ENCODE results near the gene PEX14. TPM values are rescaled to one million over a fixed set of nuclear protein-coding genes. Genes with fewer than 3 reads are reported as not detected.

Gene PEX14
- total and polyA plus RNA-seq, 2 donors (not counting 3 experiments of a cell fraction or from before 2014, with no cell fraction given) = 19.5 to 26.5 TPM

GRCh38 chr1:10511494-10511885 lies 36.7 kb downstream of the PEX14 start:
- CTCF ChIA-PET = interaction anchor here (0.7 to 7.5 kb wide), 9 partner anchors 9 to 399 kb away, joined by 3 to 132 read pairs (median 4); partner anchors contain the start of gene KIF1B
- H4K20me1 ChIP-seq (replicated peaks; ENCODE audit: control insufficient read depth, extremely low read depth, insufficient read depth, low read length) = no peaks in the 10 kb centered on the region
- no peaks in the 10 kb centered on the region for H3K36me3 ChIP-seq (ENCODE audit: control insufficient read depth in 2 of 2, extremely low read depth in 1 of 2, insufficient read depth in 2 of 2, low read length in 2 of 2)
- FAIRE-seq = no peak
- H3K27me3 ChIP-seq (ENCODE audit: control insufficient read depth in 2 of 2, insufficient read depth in 2 of 2, low read length in 2 of 2) = no peaks in the 10 kb centered on the region
- DNase-seq (ENCODE audit: low read depth, low spot score) = no peak
- BruUV-seq (replicated peaks) = TSS peak; percentile 58
- no peaks in the 10 kb centered on the region for H3K9me3 ChIP-seq (replicated peaks; ENCODE audit: control insufficient read depth, insufficient read depth, low read length)
- H3K4me1 ChIP-seq (ENCODE audit: control insufficient read depth, extremely low read depth, insufficient read depth, low read length) = peaks cover 28% of the 10 kb centered on the region
- dilution Hi-C loops (cut with MboI; ENCODE audit: extremely low pct_ligation_motif_present, low sequenced_read_pairs) (no loop called here), intact Hi-C loops (cut with micrococcal nuclease) (loop anchor here (1.0 to 5.0 kb wide), 4 partner anchors 17 to 356 kb away; no protein-coding TSS in a partner anchor)
- H3K9me1 ChIP-seq (replicated peaks; ENCODE audit: control insufficient read depth, extremely low read depth, insufficient read depth, low read length) = no peaks in the 10 kb centered on the region
- peaks cover 38% of the 10 kb centered on the region for H3K79me2 ChIP-seq (ENCODE audit: control insufficient read depth, insufficient read depth, low read length)
- H2AFZ ChIP-seq (ENCODE audit: low read depth, low read length) = no peak overlapping the region
- peak overlapping the region; percentile 71 for H3K4me2 ChIP-seq (ENCODE audit: insufficient read depth, low read length)
- peak overlapping the region; percentile 72 for H3K27ac ChIP-seq (ENCODE audit: insufficient read depth, low read depth, low read length)
- POLR2A ChIA-PET = no interaction called here
- peak overlapping the region; percentile 7 for H3K9ac ChIP-seq (replicated peaks; ENCODE audit: extremely low read depth, insufficient read depth, low read length)
- TF ChIP-seq POLR2AphosphoS5 (IDR thresholded peaks at IDR 0.05; ENCODE audit: insufficient read depth, low read depth, low read length) = no peak
- TF ChIP-seq FOS (IDR thresholded peaks at IDR 0.05; ENCODE audit: borderline replicate concordance, insufficient read depth, low read length) = no peak
- TF ChIP-seq EZH2 (IDR thresholded peaks at IDR 0.05; ENCODE audit: borderline replicate concordance, low read depth, low read length, severe bottlenecking) = no peak
- TF ChIP-seq CTCF (IDR thresholded peaks at IDR 0.05; ENCODE audit: extremely low read depth in 1 of 2, insufficient read depth in 1 of 2, low read depth in 1 of 2, low read length in 2 of 2) = no peak
- TF ChIP-seq MAX (IDR thresholded peaks at IDR 0.05; ENCODE audit: insufficient read depth, insufficient read length) = no peak
- TF ChIP-seq POLR2A (IDR thresholded peaks at IDR 0.05; ENCODE audit: low read depth, low read length) = no peak
- TF ChIP-seq MYC (IDR thresholded peaks at IDR 0.05; ENCODE audit: low read depth, low read length) = no peak
- no peak for TF ChIP-seq GATA2 (IDR thresholded peaks at IDR 0.05; ENCODE audit: insufficient read depth, insufficient read length, low read depth, low read length)
- no peak for TF ChIP-seq JUN (IDR thresholded peaks at IDR 0.05; ENCODE audit: borderline replicate concordance, insufficient read depth, insufficient read length, low read depth)
- no peak overlapping the region for H3K4me3 ChIP-seq (replicated peaks in 1 of 3; ENCODE audit: insufficient read depth in 1 of 3, low read depth in 1 of 3, low read length in 3 of 3)

Measured in endothelial cell of umbilical vein (primary cell).